ENCODE measurements around the gene CD99L2. TPM values are rescaled to one million over a fixed set of nuclear protein-coding genes. Genes with fewer than 3 reads are reported as not detected.

CD99L2 gene
- total RNA-seq, 1 experiment from 2014 or later = 7.3 TPM

DNA sequence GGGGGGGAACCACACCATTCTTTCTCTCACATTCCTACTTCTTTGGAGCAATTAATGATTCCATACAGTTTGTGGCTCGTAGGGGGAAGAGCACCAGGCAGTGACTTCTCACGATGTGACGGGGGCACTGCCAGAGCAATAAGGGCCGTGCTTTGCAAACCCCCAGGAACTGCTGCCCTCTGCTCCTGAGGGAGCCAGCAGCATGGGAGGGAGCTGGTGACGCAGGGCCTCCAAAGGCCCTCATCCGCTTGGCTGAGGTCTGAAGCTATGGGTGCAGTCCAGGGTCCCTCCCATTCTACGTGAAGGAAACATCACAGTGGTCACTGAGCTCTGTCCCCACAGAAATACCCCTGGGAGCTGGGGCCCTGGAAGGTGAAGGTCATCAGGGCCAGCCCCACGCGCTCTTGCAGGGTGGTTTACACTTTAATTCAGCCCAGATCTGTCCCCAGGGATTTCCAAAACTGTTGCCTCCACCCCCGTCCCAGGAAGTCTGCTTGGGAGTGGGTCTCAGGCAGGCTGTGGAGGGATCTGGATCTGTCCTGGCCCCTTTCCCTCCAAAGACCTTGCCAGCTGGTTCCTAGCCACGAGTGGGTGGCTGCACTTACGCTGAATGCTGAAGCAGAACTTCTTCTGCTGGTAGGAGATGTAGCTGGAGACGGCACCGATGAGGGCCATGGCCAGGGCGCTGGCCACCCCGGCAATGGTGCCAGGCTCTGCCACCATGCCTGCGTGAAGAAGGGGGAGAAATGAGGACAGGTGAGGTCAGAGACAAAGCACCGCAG is 122.7 kb downstream of the CD99L2 start:
- Histone ChIP-seq H2AFZ (ENCODE audit: low read length) (no peak overlapping the region), H3K4me2 (ENCODE audit: insufficient read depth, insufficient read length, low read length) (no peak overlapping the region), H3T11ph (ENCODE audit: low read length) (no peak overlapping the region), H3K4me1 (ENCODE audit: insufficient read depth, low read length) (no peaks in the 10 kb centered on the region; the same call in 1 of the 2 replicates), H3K9me3 (ENCODE audit: control insufficient read depth, low read depth, low read length) (no peaks in the 10 kb centered on the region), H3K14ac (ENCODE audit: insufficient read depth, low read length) (no peak overlapping the region), H2BK20ac (ENCODE audit: low read depth, low read length, poor library complexity, severe bottlenecking) (no peak overlapping the region), H3K23me2 (ENCODE audit: insufficient read length, low read depth, low read length, poor library complexity, severe bottlenecking) (peaks cover 3% of the 10 kb centered on the region), H2AK5ac (ENCODE audit: insufficient read length, low read length) (no peak overlapping the region), H4K20me1 (ENCODE audit: control insufficient read depth, insufficient read depth, insufficient read length) (no peaks in the 10 kb centered on the region), H2BK5ac (ENCODE audit: insufficient read length, low read length) (no peak overlapping the region), H3K23ac (ENCODE audit: insufficient read length, low read depth, low read length) (no peak overlapping the region), H3K27ac (ENCODE audit: insufficient read length, low read depth, low read length) (no peak overlapping the region), H3K9ac (ENCODE audit: extremely low read depth, insufficient read length, low read length) (no peak overlapping the region), H3K27me3 (ENCODE audit: insufficient read depth, low read length) (no peaks in the 10 kb centered on the region), H3K79me1 (ENCODE audit: insufficient read depth, low read depth, low read length, poor library complexity, severe bottlenecking) (no peaks in the 10 kb centered on the region), H4K8ac (replicated peaks; ENCODE audit: insufficient read length, low read depth, low read length) (no peak overlapping the region), H2BK120ac (ENCODE audit: low read depth, low read length, poor library complexity, severe bottlenecking) (no peak overlapping the region), H2BK12ac (ENCODE audit: insufficient read length, low read depth, low read length) (no peak overlapping the region), H4K91ac (ENCODE audit: insufficient read length, low read depth, low read length) (no peak overlapping the region), H3K56ac (ENCODE audit: insufficient read length, low read depth, low read length) (no peak overlapping the region), H2BK15ac (ENCODE audit: low read depth, low read length) (no peak overlapping the region), H3K18ac (ENCODE audit: insufficient read length, low read depth, low read length) (no peak overlapping the region), H4K5ac (ENCODE audit: insufficient read length, low read depth, low read length) (no peak overlapping the region), H3K79me2 (ENCODE audit: insufficient read depth, low read length) (no peaks in the 10 kb centered on the region), H3K4ac (ENCODE audit: low read depth, low read length) (no peak overlapping the region)
- no CpG with 5 or more reads among the region's 18 CpGs for WGBS (ENCODE audit: extremely low coverage, insufficient read length, low lambda C conversion rate)
- no peak for DNase-seq
- H3K27me3 Mint-ChIP-seq (ENCODE audit: low read depth) = peaks cover 2% of the 10 kb centered on the region
- H3K36me3 Mint-ChIP-seq (ENCODE audit: insufficient read depth in 1 of 3, low read depth in 3 of 3) = peaks cover 28 to 45% (median 33%) of the 10 kb centered on the region in 3 experiments
- H3K9me3 Mint-ChIP-seq = peaks cover 63 to 73% of the 10 kb centered on the region in 2 experiments
- TF ChIP-seq, protein P1, sequence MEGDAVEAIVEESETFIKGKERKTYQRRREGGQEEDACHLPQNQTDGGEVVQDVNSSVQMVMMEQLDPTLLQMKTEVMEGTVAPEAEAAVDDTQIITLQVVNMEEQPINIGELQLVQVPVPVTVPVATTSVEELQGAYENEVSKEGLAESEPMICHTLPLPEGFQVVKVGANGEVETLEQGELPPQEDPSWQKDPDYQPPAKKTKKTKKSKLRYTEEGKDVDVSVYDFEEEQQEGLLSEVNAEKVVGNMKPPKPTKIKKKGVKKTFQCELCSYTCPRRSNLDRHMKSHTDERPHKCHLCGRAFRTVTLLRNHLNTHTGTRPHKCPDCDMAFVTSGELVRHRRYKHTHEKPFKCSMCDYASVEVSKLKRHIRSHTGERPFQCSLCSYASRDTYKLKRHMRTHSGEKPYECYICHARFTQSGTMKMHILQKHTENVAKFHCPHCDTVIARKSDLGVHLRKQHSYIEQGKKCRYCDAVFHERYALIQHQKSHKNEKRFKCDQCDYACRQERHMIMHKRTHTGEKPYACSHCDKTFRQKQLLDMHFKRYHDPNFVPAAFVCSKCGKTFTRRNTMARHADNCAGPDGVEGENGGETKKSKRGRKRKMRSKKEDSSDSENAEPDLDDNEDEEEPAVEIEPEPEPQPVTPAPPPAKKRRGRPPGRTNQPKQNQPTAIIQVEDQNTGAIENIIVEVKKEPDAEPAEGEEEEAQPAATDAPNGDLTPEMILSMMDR (conservative IDR thresholded peaks at IDR 0.05) = no peak
- peaks cover 25% of the 10 kb centered on the region in 2 experiments for H3K4me1 Mint-ChIP-seq
- no peak overlapping the region for H3K4me3 Mint-ChIP-seq
- H3K27ac Mint-ChIP-seq = peak overlapping the region in 1 of 3 experiments; percentile 83; a peak in 2 of 7 replicates
